TTC549 (cell line): ENCODE measurements around the gene EXOC6B.
"Not testable (repeated sequence)": the region's sequence is repeated elsewhere in the genome, so short reads cannot be mapped to it uniquely, and the experiment has no call there.

Source experiments
- FAIRE-seq: peaks from 2 replicates; lab custom pipeline; 2012; peaks lifted over from hg19 to GRCh38; lab: Jason Lieb, UNC

The EXOC6B gene

GRCh38 chr2:72539071-72539552 lies 286.7 kb downstream of the EXOC6B start:
- no peak for FAIRE-seq

GRCh38 chr2:72538486-72538885 lies 287.3 kb downstream of the EXOC6B start:
- no peak for FAIRE-seq

- FAIRE-seq = not testable (repeated sequence)
Observed at GRCh38 chr2:72535586-72535985, 290.2 kb downstream of the EXOC6B start.

- no peak for FAIRE-seq
Observed at GRCh38 chr2:72533765-72534164, 292.1 kb downstream of the EXOC6B start.

GRCh38 chr2:72527424-72527823 lies 298.4 kb downstream of the EXOC6B start:
- no peak for FAIRE-seq

- no peak for FAIRE-seq
Observed at GRCh38 chr2:72526623-72527022, 299.2 kb downstream of the EXOC6B start.

- no peak for FAIRE-seq
Observed at GRCh38 chr2:72524071-72524470, 301.8 kb downstream of the EXOC6B start.

GRCh38 chr2:72515696-72516095 lies 310.1 kb downstream of the EXOC6B start:
- no peak for FAIRE-seq

- FAIRE-seq = no peak
Observed at GRCh38 chr2:72513011-72513410, 312.8 kb downstream of the EXOC6B start.

GRCh38 chr2:72512376-72512775 lies 313.5 kb downstream of the EXOC6B start:
- no peak for FAIRE-seq

- no peak for FAIRE-seq
Observed at GRCh38 chr2:72511906-72512305, 313.9 kb downstream of the EXOC6B start.

- no peak for FAIRE-seq
Observed at GRCh38 chr2:72497763-72498162, 328.1 kb downstream of the EXOC6B start.

- no peak for FAIRE-seq
Observed at GRCh38 chr2:72496479-72496878, 329.4 kb downstream of the EXOC6B start.

GRCh38 chr2:72494392-72494791 lies 331.4 kb downstream of the EXOC6B start:
- FAIRE-seq = no peak

- FAIRE-seq = not testable (repeated sequence)
Observed at GRCh38 chr2:72484622-72485021, 341.2 kb downstream of the EXOC6B start.

GRCh38 chr2:72483346-72483745 lies 342.5 kb downstream of the EXOC6B start:
- no peak for FAIRE-seq

GRCh38 chr2:72475246-72475645 lies 350.6 kb downstream of the EXOC6B start:
- no peak for FAIRE-seq

- FAIRE-seq = no peak
Observed at GRCh38 chr2:72457801-72458516, 367.9 kb downstream of the EXOC6B start.

GRCh38 chr2:72454189-72454588 lies 371.6 kb downstream of the EXOC6B start:
- no peak for FAIRE-seq

- FAIRE-seq = no peak
Observed at GRCh38 chr2:72442270-72442669, 383.6 kb downstream of the EXOC6B start.

- no peak for FAIRE-seq
Observed at GRCh38 chr2:72439892-72440291, 385.9 kb downstream of the EXOC6B start.

GRCh38 chr2:72438364-72438763 lies 387.5 kb downstream of the EXOC6B start:
- FAIRE-seq = no peak

- no peak for FAIRE-seq
Observed at GRCh38 chr2:72431737-72432136, 394.1 kb downstream of the EXOC6B start.
